ENCODE results near the gene CTNNA2.

CTNNA2 gene

GRCh38 chr2:79715338-79715737 is 202.5 kb downstream of the CTNNA2 start:
- H4K91ac ChIP-seq (ENCODE audit: low read length): no peak overlapping the region
- H2BK120ac ChIP-seq (ENCODE audit: low read depth, low read length): no peak overlapping the region
- H3K36me3 ChIP-seq (ENCODE audit: control insufficient read depth in 1 of 2, insufficient read depth in 2 of 2, low read depth in 1 of 2, low read length in 2 of 2): no peaks in the 10 kb centered on the region
- no peak overlapping the region for H2AK5ac ChIP-seq (ENCODE audit: low read length, severe bottlenecking)
- no peak overlapping the region for H3K27ac ChIP-seq (ENCODE audit: low read length, poor library complexity, severe bottlenecking)
- no peak overlapping the region for H2BK15ac ChIP-seq (ENCODE audit: low read depth, poor library complexity, severe bottlenecking)
- H3K9me3 ChIP-seq (ENCODE audit: control insufficient read depth, low read length): no peaks in the 10 kb centered on the region
- DNase-seq: peak; percentile 54
- H3K23ac ChIP-seq (ENCODE audit: low read length in 2 of 2): no peak overlapping the region
- H3K4me2 ChIP-seq (ENCODE audit: low read length, poor library complexity, severe bottlenecking): no peak overlapping the region
- H2AFZ ChIP-seq (ENCODE audit: low read depth, low read length): no peak overlapping the region
- H3K4me1 ChIP-seq (ENCODE audit: control insufficient read depth, insufficient read depth, low read depth, low read length): peaks cover 3% of the 10 kb centered on the region
- H2BK12ac ChIP-seq (ENCODE audit: low read length in 2 of 2): no peak overlapping the region
- H2BK5ac ChIP-seq (ENCODE audit: low read depth, low read length, poor library complexity, severe bottlenecking): no peak overlapping the region
- no peak overlapping the region for H3K4me3 ChIP-seq (ENCODE audit: insufficient read depth in 1 of 2, low read depth in 1 of 2, low read length in 2 of 2)
- H3K14ac ChIP-seq (ENCODE audit: low read length in 2 of 2): no peak overlapping the region
- no peaks in the 10 kb centered on the region for H3K27me3 ChIP-seq (ENCODE audit: control insufficient read depth in 1 of 2, insufficient read depth in 1 of 2, low read length in 2 of 2)
- WGBS: no CpG with 5 or more reads among the region's 1 CpG
- H3K18ac ChIP-seq (ENCODE audit: low read depth in 1 of 2, low read length in 2 of 2): no peak overlapping the region
- no peak overlapping the region for H4K8ac ChIP-seq (ENCODE audit: low read length)
- H3K79me1 ChIP-seq (replicated peaks; ENCODE audit: low read length, poor library complexity, severe bottlenecking): no peaks in the 10 kb centered on the region
- no peak overlapping the region for H3K9ac ChIP-seq (ENCODE audit: low read length)
- no peak overlapping the region for H3K4ac ChIP-seq (ENCODE audit: low read depth in 1 of 2, low read length in 2 of 2)

- Histone ChIP-seq H3K9me3 (ENCODE audit: control insufficient read depth, low read length) (no peaks in the 10 kb centered on the region), H2BK120ac (ENCODE audit: low read depth, low read length) (no peak overlapping the region), H3K27ac (ENCODE audit: low read length, poor library complexity, severe bottlenecking) (peak overlapping the region; percentile 77), H2AK5ac (ENCODE audit: low read length, severe bottlenecking) (peak overlapping the region; percentile 61), H3K4me3 (ENCODE audit: insufficient read depth in 1 of 2, low read depth in 1 of 2, low read length in 2 of 2) (no peak overlapping the region), H2BK5ac (ENCODE audit: low read depth, low read length, poor library complexity, severe bottlenecking) (peak overlapping the region; percentile 62), H4K8ac (ENCODE audit: low read length) (no peak overlapping the region), H3K36me3 (ENCODE audit: control insufficient read depth in 1 of 2, insufficient read depth in 2 of 2, low read depth in 1 of 2, low read length in 2 of 2) (no peaks in the 10 kb centered on the region), H3K14ac (ENCODE audit: low read length in 2 of 2) (no peak overlapping the region), H3K9ac (ENCODE audit: low read length) (no peak overlapping the region), H3K79me1 (replicated peaks; ENCODE audit: low read length, poor library complexity, severe bottlenecking) (no peaks in the 10 kb centered on the region), H2BK12ac (ENCODE audit: low read length in 2 of 2) (peak overlapping the region; percentile 11 to 89), H3K27me3 (ENCODE audit: control insufficient read depth in 1 of 2, insufficient read depth in 1 of 2, low read length in 2 of 2) (no peaks in the 10 kb centered on the region), H3K18ac (ENCODE audit: low read depth in 1 of 2, low read length in 2 of 2) (peak overlapping the region in 1 of 2 experiments; percentile 66), H3K4ac (ENCODE audit: low read depth in 1 of 2, low read length in 2 of 2) (peak overlapping the region in 1 of 2 experiments; percentile 67), H3K4me2 (ENCODE audit: low read length, poor library complexity, severe bottlenecking) (no peak overlapping the region), H2AFZ (ENCODE audit: low read depth, low read length) (no peak overlapping the region), H3K4me1 (ENCODE audit: control insufficient read depth, insufficient read depth, low read depth, low read length) (peaks cover 3% of the 10 kb centered on the region), H2BK15ac (ENCODE audit: low read depth, poor library complexity, severe bottlenecking) (no peak overlapping the region), H4K91ac (ENCODE audit: low read length) (peak overlapping the region; percentile 19), H3K23ac (ENCODE audit: low read length in 2 of 2) (no peak overlapping the region)
- 73% methylated on average over 4 of the region's 4 CpGs for WGBS
- DNase-seq: no peak
Observed at GRCh38 chr2:79716266-79716665, 203.4 kb downstream of the CTNNA2 start.

GRCh38 chr2:79717364-79718007 is 204.6 kb downstream of the CTNNA2 start:
- Histone ChIP-seq H3K23ac (ENCODE audit: low read length in 2 of 2) (no peak overlapping the region), H3K4me1 (ENCODE audit: control insufficient read depth, insufficient read depth, low read depth, low read length) (peaks cover 3% of the 10 kb centered on the region), H3K36me3 (ENCODE audit: control insufficient read depth in 1 of 2, insufficient read depth in 2 of 2, low read depth in 1 of 2, low read length in 2 of 2) (no peaks in the 10 kb centered on the region), H2AK5ac (ENCODE audit: low read length, severe bottlenecking) (no peak overlapping the region), H3K9ac (ENCODE audit: low read length) (no peak overlapping the region), H4K91ac (ENCODE audit: low read length) (peak overlapping the region; percentile 87), H3K4me2 (ENCODE audit: low read length, poor library complexity, severe bottlenecking) (no peak overlapping the region), H3K27me3 (ENCODE audit: control insufficient read depth in 1 of 2, insufficient read depth in 1 of 2, low read length in 2 of 2) (no peaks in the 10 kb centered on the region), H3K4ac (ENCODE audit: low read depth in 1 of 2, low read length in 2 of 2) (peak overlapping the region in 1 of 2 experiments; percentile 70), H3K18ac (ENCODE audit: low read depth in 1 of 2, low read length in 2 of 2) (peak overlapping the region; percentile 63 to 92), H3K79me1 (replicated peaks; ENCODE audit: low read length, poor library complexity, severe bottlenecking) (no peaks in the 10 kb centered on the region), H2AFZ (ENCODE audit: low read depth, low read length) (no peak overlapping the region), H3K27ac (ENCODE audit: low read length, poor library complexity, severe bottlenecking) (peak overlapping the region; percentile 98), H3K9me3 (ENCODE audit: control insufficient read depth, low read length) (no peaks in the 10 kb centered on the region), H2BK15ac (ENCODE audit: low read depth, poor library complexity, severe bottlenecking) (no peak overlapping the region), H2BK5ac (ENCODE audit: low read depth, low read length, poor library complexity, severe bottlenecking) (peak overlapping the region; percentile 81), H3K14ac (ENCODE audit: low read length in 2 of 2) (no peak overlapping the region), H2BK12ac (ENCODE audit: low read length in 2 of 2) (peak overlapping the region; percentile 80 to 94), H3K4me3 (ENCODE audit: insufficient read depth in 1 of 2, low read depth in 1 of 2, low read length in 2 of 2) (no peak overlapping the region), H4K8ac (ENCODE audit: low read length) (peak overlapping the region; percentile 4), H2BK120ac (ENCODE audit: low read depth, low read length) (no peak overlapping the region)
- WGBS: 28% methylated on average over 5 of the region's 5 CpGs
- DNase-seq: peak; percentile 93

- Histone ChIP-seq H3K14ac (ENCODE audit: low read length in 2 of 2) (no peak overlapping the region), H2BK15ac (ENCODE audit: low read depth, poor library complexity, severe bottlenecking) (no peak overlapping the region), H3K4me3 (ENCODE audit: insufficient read depth in 1 of 2, low read depth in 1 of 2, low read length in 2 of 2) (no peak overlapping the region), H3K4me2 (ENCODE audit: low read length, poor library complexity, severe bottlenecking) (no peak overlapping the region), H3K27ac (ENCODE audit: low read length, poor library complexity, severe bottlenecking) (no peak overlapping the region), H3K4me1 (ENCODE audit: control insufficient read depth, insufficient read depth, low read depth, low read length) (peaks cover 3% of the 10 kb centered on the region), H3K79me1 (replicated peaks; ENCODE audit: low read length, poor library complexity, severe bottlenecking) (no peaks in the 10 kb centered on the region), H3K27me3 (ENCODE audit: control insufficient read depth in 1 of 2, insufficient read depth in 1 of 2, low read length in 2 of 2) (no peaks in the 10 kb centered on the region), H3K4ac (ENCODE audit: low read depth in 1 of 2, low read length in 2 of 2) (no peak overlapping the region), H2AFZ (ENCODE audit: low read depth, low read length) (no peak overlapping the region), H2AK5ac (ENCODE audit: low read length, severe bottlenecking) (no peak overlapping the region), H3K36me3 (ENCODE audit: control insufficient read depth in 1 of 2, insufficient read depth in 2 of 2, low read depth in 1 of 2, low read length in 2 of 2) (no peaks in the 10 kb centered on the region), H3K9ac (ENCODE audit: low read length) (no peak overlapping the region), H3K23ac (ENCODE audit: low read length in 2 of 2) (no peak overlapping the region), H4K8ac (ENCODE audit: low read length) (no peak overlapping the region), H4K91ac (ENCODE audit: low read length) (no peak overlapping the region), H2BK12ac (ENCODE audit: low read length in 2 of 2) (no peak overlapping the region), H2BK120ac (ENCODE audit: low read depth, low read length) (no peak overlapping the region), H3K9me3 (ENCODE audit: control insufficient read depth, low read length) (no peaks in the 10 kb centered on the region), H3K18ac (ENCODE audit: low read depth in 1 of 2, low read length in 2 of 2) (no peak overlapping the region), H2BK5ac (ENCODE audit: low read depth, low read length, poor library complexity, severe bottlenecking) (no peak overlapping the region)
- DNase-seq: no peak
- WGBS: 92% methylated on average over 1 of the region's 1 CpG
Observed at GRCh38 chr2:79721061-79721460, 208.2 kb downstream of the CTNNA2 start.
